ENCODE measurements around the gene GDI2.
"Not testable (repeated sequence)": the region's sequence is repeated elsewhere in the genome, so short reads cannot be mapped to it uniquely, and the experiment has no call there.

The GDI2 gene

GRCh38 chr10:5813341-5814109 is at the start of gene GDI2:
GDI2 (minus strand) TSS chr10:5813434; CDS start chr10:5813258, 176 bp downstream.
- peak; percentile 83 for DNase-seq

GRCh38 chr10:5862360-5862961 is 49.2 kb upstream of the GDI2 start:
- DNase-seq: no peak

GRCh38 chr10:5860066-5860465 is 46.8 kb upstream of the GDI2 start:
- DNase-seq: no peak

GRCh38 chr10:5858811-5859210 is 45.6 kb upstream of the GDI2 start:
- no peak for DNase-seq

GRCh38 chr10:5856701-5857004 is 43.4 kb upstream of the GDI2 start:
- DNase-seq: no peak

- DNase-seq: no peak
Observed at GRCh38 chr10:5855979-5856700, 42.9 kb upstream of the GDI2 start.

- no peak for DNase-seq
Observed at GRCh38 chr10:5854131-5854475, 40.9 kb upstream of the GDI2 start.

- not testable (repeated sequence) for DNase-seq
Observed at GRCh38 chr10:5846667-5847066, 33.4 kb upstream of the GDI2 start.

GRCh38 chr10:5844345-5845055 is 31.3 kb upstream of the GDI2 start:
- DNase-seq: no peak

- DNase-seq: no peak
Observed at GRCh38 chr10:5843686-5844344, 30.6 kb upstream of the GDI2 start.

GRCh38 chr10:5841965-5842364 is 28.7 kb upstream of the GDI2 start:
- DNase-seq: no peak

GRCh38 chr10:5840314-5841307 is 27.4 kb upstream of the GDI2 start:
- no peak for DNase-seq

- not testable (repeated sequence) for DNase-seq
Observed at GRCh38 chr10:5836181-5836580, 22.9 kb upstream of the GDI2 start.

GRCh38 chr10:5835446-5836095 is 22.3 kb upstream of the GDI2 start:
- no peak for DNase-seq

GRCh38 chr10:5833814-5834213 is 20.6 kb upstream of the GDI2 start:
- DNase-seq: no peak

- DNase-seq: no peak
Observed at GRCh38 chr10:5832946-5833345, 19.7 kb upstream of the GDI2 start.

GRCh38 chr10:5831446-5831782 is 18.2 kb upstream of the GDI2 start:
- no peak for DNase-seq

- DNase-seq: no peak
Observed at GRCh38 chr10:5830629-5831445, 17.6 kb upstream of the GDI2 start.

- DNase-seq: no peak
Observed at GRCh38 chr10:5829267-5829666, 16.0 kb upstream of the GDI2 start.

GRCh38 chr10:5828725-5829124 is 15.5 kb upstream of the GDI2 start:
- DNase-seq: no peak

All from GOT3 (cell line).